Smooth muscle cell of the pulmonary artery (primary cell): ENCODE results near the gene AKAP12. TPM values are rescaled to one million over a fixed set of nuclear protein-coding genes. Genes with fewer than 3 reads are reported as not detected.

Experiments
- total RNA-seq: library from RNA; depleted of rRNA; stranded (reverse); fragments of >200 nt; gene quantifications from 2 replicates; pipeline ENCODE4 v1.2.3, GENCODE V29; 2014

The AKAP12 gene, protein sequence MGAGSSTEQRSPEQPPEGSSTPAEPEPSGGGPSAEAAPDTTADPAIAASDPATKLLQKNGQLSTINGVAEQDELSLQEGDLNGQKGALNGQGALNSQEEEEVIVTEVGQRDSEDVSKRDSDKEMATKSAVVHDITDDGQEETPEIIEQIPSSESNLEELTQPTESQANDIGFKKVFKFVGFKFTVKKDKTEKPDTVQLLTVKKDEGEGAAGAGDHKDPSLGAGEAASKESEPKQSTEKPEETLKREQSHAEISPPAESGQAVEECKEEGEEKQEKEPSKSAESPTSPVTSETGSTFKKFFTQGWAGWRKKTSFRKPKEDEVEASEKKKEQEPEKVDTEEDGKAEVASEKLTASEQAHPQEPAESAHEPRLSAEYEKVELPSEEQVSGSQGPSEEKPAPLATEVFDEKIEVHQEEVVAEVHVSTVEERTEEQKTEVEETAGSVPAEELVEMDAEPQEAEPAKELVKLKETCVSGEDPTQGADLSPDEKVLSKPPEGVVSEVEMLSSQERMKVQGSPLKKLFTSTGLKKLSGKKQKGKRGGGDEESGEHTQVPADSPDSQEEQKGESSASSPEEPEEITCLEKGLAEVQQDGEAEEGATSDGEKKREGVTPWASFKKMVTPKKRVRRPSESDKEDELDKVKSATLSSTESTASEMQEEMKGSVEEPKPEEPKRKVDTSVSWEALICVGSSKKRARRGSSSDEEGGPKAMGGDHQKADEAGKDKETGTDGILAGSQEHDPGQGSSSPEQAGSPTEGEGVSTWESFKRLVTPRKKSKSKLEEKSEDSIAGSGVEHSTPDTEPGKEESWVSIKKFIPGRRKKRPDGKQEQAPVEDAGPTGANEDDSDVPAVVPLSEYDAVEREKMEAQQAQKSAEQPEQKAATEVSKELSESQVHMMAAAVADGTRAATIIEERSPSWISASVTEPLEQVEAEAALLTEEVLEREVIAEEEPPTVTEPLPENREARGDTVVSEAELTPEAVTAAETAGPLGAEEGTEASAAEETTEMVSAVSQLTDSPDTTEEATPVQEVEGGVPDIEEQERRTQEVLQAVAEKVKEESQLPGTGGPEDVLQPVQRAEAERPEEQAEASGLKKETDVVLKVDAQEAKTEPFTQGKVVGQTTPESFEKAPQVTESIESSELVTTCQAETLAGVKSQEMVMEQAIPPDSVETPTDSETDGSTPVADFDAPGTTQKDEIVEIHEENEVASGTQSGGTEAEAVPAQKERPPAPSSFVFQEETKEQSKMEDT (N-terminal part only)
- 45.4 and 94.6 TPM in 2 replicates for total RNA-seq

DNA sequence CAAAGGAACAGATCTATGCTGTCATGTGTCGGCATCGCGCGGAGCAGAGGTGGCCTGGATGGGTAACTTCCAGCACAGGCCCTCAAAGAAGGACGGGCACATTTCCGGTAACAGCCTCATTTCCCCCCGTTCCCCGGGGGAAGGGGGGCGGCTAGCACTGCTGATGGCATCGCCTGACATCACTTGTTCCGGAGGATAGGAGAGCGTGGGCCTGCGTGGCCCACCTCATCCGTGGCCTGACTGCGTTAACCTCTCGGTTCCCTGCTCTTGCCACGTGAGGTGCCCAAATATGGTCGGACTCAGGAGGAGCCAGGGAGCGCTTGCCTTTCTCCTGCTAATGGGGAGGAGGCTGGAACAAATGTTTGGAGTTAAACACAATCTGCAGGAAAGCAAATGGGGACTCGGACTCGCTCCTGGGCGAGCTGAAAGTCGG lies at the start of gene AKAP12:
Gene AKAP12 (plus strand): TSS at position 365 of the 433 bp plus-strand sequence. CDS start 596 bp downstream, outside the sequence.

DNA sequence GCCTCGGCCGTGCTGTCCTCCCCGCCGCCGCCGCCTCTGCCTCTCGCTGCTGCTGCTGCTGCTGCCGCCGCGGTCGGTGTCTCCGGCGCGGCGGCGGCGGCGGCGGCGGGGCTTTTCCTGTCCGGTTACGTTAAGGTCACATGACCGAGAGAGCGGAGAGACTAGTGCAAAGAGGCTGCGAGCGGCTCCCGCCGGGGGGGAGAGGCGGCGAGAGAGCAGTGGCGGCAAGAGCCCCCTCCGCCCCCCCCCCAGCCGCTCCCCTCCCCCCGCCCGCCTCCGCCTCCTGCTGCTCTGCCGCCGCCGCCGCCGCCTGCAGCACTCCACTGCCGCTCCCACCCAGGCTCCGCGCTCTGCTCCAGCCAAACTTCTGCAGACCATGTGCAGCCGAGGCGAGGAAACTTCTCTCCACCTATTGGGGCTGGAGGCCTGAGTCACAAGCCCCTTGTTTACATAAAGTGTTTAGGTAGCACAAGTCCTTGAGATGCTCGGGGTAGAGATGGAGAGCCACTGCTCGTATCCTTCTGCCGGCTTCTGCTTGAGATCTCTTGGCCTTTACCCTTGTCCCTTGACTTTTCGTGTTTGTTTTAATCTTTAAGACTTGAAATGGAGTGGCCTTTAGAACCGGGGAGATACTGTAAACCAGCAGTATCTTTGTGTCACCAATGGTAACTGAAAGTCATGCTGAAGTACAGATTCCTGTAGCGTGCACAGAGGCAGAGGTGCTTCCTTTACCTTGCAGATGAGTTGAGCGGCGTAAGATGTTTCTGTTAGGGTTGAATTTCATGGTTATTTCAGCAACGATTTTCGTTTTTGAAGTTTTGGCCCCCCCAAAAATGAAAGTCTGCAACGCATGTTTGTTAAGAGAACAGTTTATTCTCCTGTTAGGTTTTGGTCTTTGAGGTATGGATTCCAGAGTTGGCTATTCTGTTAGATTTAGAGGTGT lies 152.0 kb downstream of the AKAP12 start, which contains the start of gene ZBTB2:
Gene ZBTB2 (minus strand): TSS at position 89 of the 943 bp plus-strand sequence. CDS start 17,922 bp downstream, outside the sequence.

Other genes starting within 250 kb of the AKAP12 start
- 7.8 and 8.8 TPM in 2 replicates for gene ZBTB2, start 151.6 kb downstream of the AKAP12 start, total RNA-seq
- gene RMND1, start 212.2 kb downstream of the AKAP12 start, total RNA-seq, result 23.7 and 58.7 TPM in 2 replicates